ENCODE measurements around the gene OLFM1. TPM values are rescaled to one million over a fixed set of nuclear protein-coding genes. Genes with fewer than 3 reads are reported as not detected.

OLFM1 gene
- total RNA-seq, 4 donors from 2014 or later: 8.5 to 73.9 (median 19.1) TPM

GRCh38 chr9:135126451-135127187 lies 39.2 kb downstream of the OLFM1 start:
- H3K4me1 ChIP-seq: no peaks in the 10 kb centered on the region
- intact Hi-C loops (cut with DNase I; ENCODE audit: low total_unique reads): no loop called here
- no peak for DNase-seq
- H3K27me3 ChIP-seq: no peaks in the 10 kb centered on the region
- TF ChIP-seq POLR2A (IDR thresholded peaks at IDR 0.05): no peak
- TF ChIP-seq, protein P1, sequence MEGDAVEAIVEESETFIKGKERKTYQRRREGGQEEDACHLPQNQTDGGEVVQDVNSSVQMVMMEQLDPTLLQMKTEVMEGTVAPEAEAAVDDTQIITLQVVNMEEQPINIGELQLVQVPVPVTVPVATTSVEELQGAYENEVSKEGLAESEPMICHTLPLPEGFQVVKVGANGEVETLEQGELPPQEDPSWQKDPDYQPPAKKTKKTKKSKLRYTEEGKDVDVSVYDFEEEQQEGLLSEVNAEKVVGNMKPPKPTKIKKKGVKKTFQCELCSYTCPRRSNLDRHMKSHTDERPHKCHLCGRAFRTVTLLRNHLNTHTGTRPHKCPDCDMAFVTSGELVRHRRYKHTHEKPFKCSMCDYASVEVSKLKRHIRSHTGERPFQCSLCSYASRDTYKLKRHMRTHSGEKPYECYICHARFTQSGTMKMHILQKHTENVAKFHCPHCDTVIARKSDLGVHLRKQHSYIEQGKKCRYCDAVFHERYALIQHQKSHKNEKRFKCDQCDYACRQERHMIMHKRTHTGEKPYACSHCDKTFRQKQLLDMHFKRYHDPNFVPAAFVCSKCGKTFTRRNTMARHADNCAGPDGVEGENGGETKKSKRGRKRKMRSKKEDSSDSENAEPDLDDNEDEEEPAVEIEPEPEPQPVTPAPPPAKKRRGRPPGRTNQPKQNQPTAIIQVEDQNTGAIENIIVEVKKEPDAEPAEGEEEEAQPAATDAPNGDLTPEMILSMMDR (IDR thresholded peaks at IDR 0.05): no peak
- no peaks in the 10 kb centered on the region for H3K9me3 ChIP-seq
- no peak overlapping the region for H3K4me3 ChIP-seq
- no peak overlapping the region for H3K27ac ChIP-seq
- H3K36me3 ChIP-seq: no peaks in the 10 kb centered on the region

DNA sequence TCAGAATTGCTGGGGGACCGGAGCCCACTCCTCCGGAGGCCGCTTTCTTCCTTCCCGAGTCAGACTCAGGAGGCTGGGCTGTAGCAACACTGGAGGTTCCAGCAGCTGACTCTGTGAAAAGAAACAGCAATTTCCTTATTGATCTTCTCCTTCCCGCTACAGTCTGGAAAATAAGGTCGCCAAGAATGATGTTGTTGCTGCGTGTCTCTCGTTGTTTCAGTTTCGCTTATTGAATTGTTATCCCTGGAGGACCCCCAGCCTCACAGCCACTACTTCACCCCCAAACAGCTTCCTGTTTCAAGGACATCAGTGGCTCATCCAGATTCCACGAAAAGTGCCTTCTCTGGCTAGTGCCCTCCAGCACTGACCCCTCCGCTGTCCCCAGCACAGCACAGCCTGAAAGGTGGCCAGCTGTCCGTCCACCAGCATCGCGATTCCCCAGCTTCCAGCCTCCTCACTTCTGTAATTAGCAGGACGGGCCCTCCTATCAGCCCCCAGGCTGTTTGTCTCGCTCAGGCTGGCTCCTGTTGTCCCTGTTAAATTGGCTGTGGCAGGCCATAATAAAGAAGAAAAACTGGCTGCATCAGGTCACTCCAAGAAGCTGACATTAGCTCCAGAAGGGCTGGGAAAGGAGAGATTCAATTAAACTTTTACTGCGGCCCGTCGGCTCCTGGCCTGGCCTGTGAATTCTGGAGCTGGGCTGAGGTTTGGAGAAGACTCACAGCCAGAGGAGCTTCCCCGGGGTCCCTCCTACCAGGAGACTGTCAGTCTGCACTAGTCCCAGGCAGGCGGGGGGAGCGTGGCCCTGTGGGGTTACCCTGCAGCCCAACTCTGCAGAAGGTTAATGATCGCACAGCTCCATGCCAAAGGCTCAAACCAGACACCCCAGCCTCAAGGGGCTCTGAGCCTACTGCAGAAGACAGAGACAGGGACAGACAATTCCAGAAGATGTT lies 40.5 kb downstream of the OLFM1 start:
- Histone ChIP-seq H3K9me3 (no peaks in the 10 kb centered on the region), H3K27me3 (no peaks in the 10 kb centered on the region), H3K27ac (no peak overlapping the region), H3K36me3 (no peaks in the 10 kb centered on the region), H3K4me3 (no peak overlapping the region), H3K4me1 (no peaks in the 10 kb centered on the region)
- DNase-seq: no peak
- no peak for TF ChIP-seq POLR2A (IDR thresholded peaks at IDR 0.05)
- TF ChIP-seq, protein P1 (IDR thresholded peaks at IDR 0.05): no peak
- intact Hi-C loops (cut with DNase I; ENCODE audit: low total_unique reads): no loop called here

GRCh38 chr9:135129137-135129695 lies 41.7 kb downstream of the OLFM1 start:
- no peak for DNase-seq
- intact Hi-C loops (cut with DNase I; ENCODE audit: low total_unique reads): no loop called here

DNA sequence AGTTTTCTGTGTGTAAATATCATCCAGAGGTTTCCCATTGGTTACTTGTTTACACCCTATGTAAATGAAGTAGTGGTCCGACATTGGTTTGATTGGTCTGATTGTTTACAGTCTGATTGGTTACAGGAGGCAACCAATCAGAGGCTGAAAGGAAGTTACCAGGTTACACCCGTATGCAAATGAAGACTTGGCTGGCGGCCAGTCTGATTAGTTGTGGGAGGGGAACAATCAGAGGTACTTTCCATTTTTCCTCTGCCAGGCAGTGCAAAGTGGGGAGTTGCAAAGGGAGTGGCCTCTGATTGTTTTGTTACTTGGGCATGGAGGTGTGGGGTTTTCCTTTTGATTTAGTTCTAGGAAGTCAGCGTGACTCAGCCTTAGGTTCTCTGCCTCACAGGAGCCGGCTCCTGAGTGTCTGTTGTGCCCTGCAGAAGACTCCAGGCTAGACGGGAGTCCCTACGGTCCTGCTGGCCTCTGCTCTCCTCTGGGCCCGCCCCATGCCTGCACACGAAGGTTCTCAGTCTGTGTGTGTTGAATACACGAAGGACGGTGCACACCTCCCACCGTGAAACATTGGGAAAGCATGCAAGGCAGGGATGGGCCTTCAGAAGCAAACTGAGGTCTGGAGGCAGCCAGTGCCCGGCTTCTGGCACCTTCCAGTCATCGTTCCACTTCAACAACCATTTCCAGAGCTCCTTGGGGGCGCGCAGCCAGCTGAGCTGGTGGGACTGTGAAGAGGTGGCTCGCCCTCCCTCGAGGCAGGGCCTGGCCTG lies 42.9 kb downstream of the OLFM1 start:
- no peaks in the 10 kb centered on the region for H3K4me1 ChIP-seq

More at GRCh38 chr9:135129137-135129695, 41.7 kb downstream of the OLFM1 start:
- no peaks in the 10 kb centered on the region for H3K27me3 ChIP-seq
- H3K4me1 ChIP-seq: no peaks in the 10 kb centered on the region
- no peaks in the 10 kb centered on the region for H3K9me3 ChIP-seq
- H3K36me3 ChIP-seq: no peaks in the 10 kb centered on the region
- TF ChIP-seq, protein P1 (IDR thresholded peaks at IDR 0.05): no peak
- TF ChIP-seq POLR2A (IDR thresholded peaks at IDR 0.05): no peak
- H3K27ac ChIP-seq: no peak overlapping the region
- no peak overlapping the region for H3K4me3 ChIP-seq

More for the DNA sequence above, 42.9 kb downstream of the OLFM1 start:
- intact Hi-C loops (cut with DNase I; ENCODE audit: low total_unique reads): no loop called here
- Histone ChIP-seq H3K9me3 (no peaks in the 10 kb centered on the region), H3K27me3 (no peaks in the 10 kb centered on the region), H3K4me3 (no peak overlapping the region), H3K27ac (no peak overlapping the region), H3K36me3 (no peaks in the 10 kb centered on the region)
- no peak for TF ChIP-seq POLR2A (IDR thresholded peaks at IDR 0.05)
- TF ChIP-seq, protein P1 (IDR thresholded peaks at IDR 0.05): no peak
- DNase-seq: peak in 1 of 2 donors; percentile 28

Measured in uterus (tissue), 4 donors.